Adrenal gland (tissue), 12 donors: ENCODE data around the gene GEMIN5. TPM values are rescaled to one million over a fixed set of nuclear protein-coding genes. Genes with fewer than 3 reads are reported as not detected.

Experiments
- DNase-seq, 7 donors: peaks; one replicate each; pipeline ENCODE4 v3.0.0-alpha.2; 2019 to 2020
- H3K27ac ChIP-seq, 5 donors: fragments of 200-600 bp; sonication (generic) in 4 of 5; 1 replicate in 3 of 5; 2 replicates in 2 of 5; pipeline versions ENCODE4 v1.5.1 to v1.8.0; 2016 to 2020; ENCODE audit warnings: mild to moderate bottlenecking in 1 of 5
- H3K27me3 ChIP-seq: fragments of 200-600 bp; 2 replicates; pipeline ENCODE4 v1.8.0; 2021
- H3K36me3 ChIP-seq, 2 donors: fragments of 200-600 bp; replicated peaks in 1 of 2; 1 replicate in 1 of 2; 2 replicates in 1 of 2; pipeline versions ENCODE4 v1.5.1 to v1.8.0; 2018 to 2022
- H3K4me1 ChIP-seq, 2 donors: fragments of 200-600 bp; replicated peaks in 1 of 2; 1 replicate in 1 of 2; 2 replicates in 1 of 2; pipeline versions ENCODE4 v1.5.1 to v1.8.0; 2018 to 2021
- H3K4me3 ChIP-seq, 4 donors: fragments of 200-600 bp; sonication (generic) in 3 of 4; one replicate each; pipeline ENCODE4 v1.5.1; 2016 to 2018
- H3K9me3 ChIP-seq, 3 donors: fragments of 200-600 bp; sonication (generic) in 1 of 3; replicated peaks in 1 of 3; 1 replicate in 2 of 3; 2 replicates in 1 of 3; pipeline versions ENCODE4 v1.5.1 to v1.8.0; 2016 to 2021
- CTCF ChIP-seq, 6 experiments: fragments of 450-650 bp in 4 of 6; fragments of 200-600 bp in 2 of 6; sonication (generic) in 1 of 6; IDR thresholded peaks; 1 replicate in 5 of 6; 2 replicates in 1 of 6; pipeline versions ENCODE4 v1.5.1 to v1.8.0; 2016 to 2021; ENCODE audit warnings: antibody characterized with exemption in 6 of 6, mild to moderate bottlenecking in 2 of 6, moderate library complexity in 1 of 6
- POLR2A ChIP-seq, 2 donors: fragments of 450-650 bp; IDR thresholded peaks; one replicate each; pipeline ENCODE4 v1.6.1; 2017; ENCODE audit warnings: antibody characterized with exemption in 2 of 2, mild to moderate bottlenecking in 2 of 2, moderate library complexity in 1 of 2
- WGBS, 4 donors: extraction: QIAGEN DNeasy Blood & Tissue Kit in 2 of 4; methylation state at CpG; one replicate each; pipeline versions ENCODE4 v1.1.5 to v1.1.7; 2013 to 2017; 5-methylcytosine and 5-hydroxymethylcytosine counted together
- intact Hi-C, 2 donors: fragments of 100-400 bp; cut with DNase I; formaldehyde crosslinking; loops; one replicate each; pipeline versions ENCODE4 v1.14.1 to v1.15.0; 2022 to 2023
- polyA plus RNA-seq, 3 donors: library from polyadenylated mRNA; stranded (reverse); fragments of 200-250 nt in 2 of 3; fragments of 350-450 nt in 1 of 3; fragmentation: Illumina TruSeq in 1 of 3; extraction: RNeasy Lipid Tissue Mini Kit (QIAGEN cat#74804) in 1 of 3; gene quantifications; one replicate each; pipeline ENCODE4 v1.2.3, GENCODE V29; 2013 to 2014
- total RNA-seq, 9 donors: library from RNA; depleted of rRNA in 4 of 9; stranded (reverse); fragments of >200 nt in 4 of 9; fragments of 120-200 nt in 1 of 9; fragmentation: NEBNext Ultra II Directional in 1 of 9; extraction: Animal tissue kit (Norgen Biotek cat#: 25700) in 1 of 9; gene quantifications; one replicate each; pipeline versions ENCODE4 v1.1.0 to v1.2.4, GENCODE V29; 2013 to 2023
- donor health status: healthy with polysubstance abuse.
- donor health status: Bipolar disorder and iron deficiency.
- donor health status: DM: yes; HTN: yes; CAD: no.
- donor health status: DM: no; HTN: no; CAD: no.
- donor health status: DM: no; HTN: no; CAD: no.
- donor health status: DM: yes; HTN: yes; CAD: no.

GEMIN5 gene
- total and polyA plus RNA-seq, 12 donors: 3.2 to 19.2 (median 13.3) TPM

- Histone ChIP-seq H3K36me3 (peaks cover 0 to 13% of the 10 kb centered on the region in 2 donors), H3K4me1 (no peaks in the 10 kb centered on the region), H3K27me3 (no peaks in the 10 kb centered on the region), H3K9me3 (no peaks in the 10 kb centered on the region), H3K4me3 (no peak overlapping the region), H3K27ac (no peak overlapping the region)
- intact Hi-C loops: no loop called here
- TF ChIP-seq CTCF (IDR thresholded peaks at IDR 0.05) (no peak), POLR2A (IDR thresholded peaks at IDR 0.05) (no peak)
- DNase-seq: no peak
- WGBS, 4 donors: 90 to 97% (median 94%) methylated on average over 5 of the region's 5 CpGs
These were observed 30.9 kb upstream of the GEMIN5 start for GRCh38 chr5:154968953-154969352.

GRCh38 chr5:154967421-154968024, 29.5 kb upstream of the GEMIN5 start:
- Histone ChIP-seq H3K4me3 (no peak overlapping the region), H3K27me3 (no peaks in the 10 kb centered on the region), H3K9me3 (no peaks in the 10 kb centered on the region), H3K36me3 (peaks cover 0 to 13% of the 10 kb centered on the region in 2 donors), H3K4me1 (no peaks in the 10 kb centered on the region), H3K27ac (no peak overlapping the region)
- no peak for DNase-seq
- 77 to 82% (median 78%) methylated on average over 5 of the region's 5 CpGs for WGBS, 4 donors
- intact Hi-C loops: no loop called here
- no peak for TF ChIP-seq POLR2A (IDR thresholded peaks at IDR 0.05)
- TF ChIP-seq CTCF (IDR thresholded peaks at IDR 0.05): peak in 2 of 6 experiments; percentile 20 to 43

GRCh38 chr5:154966874-154967273, 28.9 kb upstream of the GEMIN5 start:
- DNase-seq: no peak
- TF ChIP-seq CTCF (IDR thresholded peaks at IDR 0.05) (no peak), POLR2A (IDR thresholded peaks at IDR 0.05) (no peak)
- Histone ChIP-seq H3K36me3 (peaks cover 0 to 13% of the 10 kb centered on the region in 2 donors), H3K27ac (no peak overlapping the region), H3K27me3 (no peaks in the 10 kb centered on the region), H3K4me3 (no peak overlapping the region), H3K4me1 (no peaks in the 10 kb centered on the region), H3K9me3 (no peaks in the 10 kb centered on the region)
- 87 to 89% (median 88%) methylated on average over 3 of the region's 3 CpGs for whole genome bisulfite sequencing, 4 donors
- intact Hi-C loops: no loop called here

GRCh38 chr5:154966081-154966841, 28.2 kb upstream of the GEMIN5 start:
- TF ChIP-seq CTCF (IDR thresholded peaks at IDR 0.05) (no peak), POLR2A (IDR thresholded peaks at IDR 0.05) (no peak)
- no peaks in the 10 kb centered on the region for H3K27me3 ChIP-seq
- no peaks in the 10 kb centered on the region for H3K4me1 ChIP-seq
- H3K36me3 ChIP-seq: peaks cover 0 to 19% of the 10 kb centered on the region in 2 donors
- H3K9me3 ChIP-seq: no peaks in the 10 kb centered on the region
- intact Hi-C loops: no loop called here
- H3K4me3 ChIP-seq: no peak overlapping the region
- peak overlapping the region in 2 of 5 donors; percentile 4 to 38 for H3K27ac ChIP-seq
- DNase-seq: peak in 1 of 7 donors; percentile 7
- 85 to 90% (median 87%) methylated on average over 7 of the region's 7 CpGs for WGBS, 4 donors
